DOHH2 (cell line): ENCODE data around the gene CDH4.

ENCODE experiments used
- CTCF ChIP-seq: fragments of 200-600 bp; sonication (generic); IDR thresholded peaks from one replicate; pipeline ENCODE4 v1.5.1; 2014; ENCODE audit warnings: antibody characterized with exemption, mild to moderate bottlenecking, low read depth, low read length; ENCODE audit not compliant: poor library complexity, severe bottlenecking
- EZH2phosphoT487 ChIP-seq: fragments of 200-600 bp; sonication (generic); IDR thresholded peaks from 2 replicates; pipeline ENCODE4 v1.6.1; 2017; ENCODE audit warnings: borderline replicate concordance, mild to moderate bottlenecking, antibody characterized with exemption, low read length, moderate library complexity, mixed read lengths

GRCh38 chr20:61909821-61910220 is 657.8 kb downstream of the CDH4 start:
- TF ChIP-seq CTCF (no peak), EZH2phosphoT487 (no peak)
